Stomach smooth muscle (tissue), 2 donors: ENCODE results near the gene LRRC18.

Experiments used
- H3K27ac ChIP-seq: one replicate; pipeline ENCODE4 v1.7.0; 2013; ENCODE audit warnings: mild to moderate bottlenecking, low read length, inconsistent platforms
- H3K27me3 ChIP-seq, 2 donors: one replicate each; pipeline ENCODE4 v1.7.0; 2013; ENCODE audit warnings: low read length in 2 of 2; ENCODE audit not compliant: insufficient read depth in 2 of 2, control insufficient read depth in 1 of 2
- H3K36me3 ChIP-seq, 2 donors: one replicate each; pipeline ENCODE4 v1.7.0; 2013; ENCODE audit warnings: low read length in 2 of 2; ENCODE audit not compliant: control insufficient read depth in 2 of 2, insufficient read depth in 2 of 2
- H3K4me1 ChIP-seq: one replicate; pipeline ENCODE4 v1.7.0; 2013; ENCODE audit warnings: low read length; ENCODE audit not compliant: control insufficient read depth, insufficient read depth
- H3K4me3 ChIP-seq, 2 donors: one replicate each; pipeline ENCODE4 v1.7.0; 2013; ENCODE audit warnings: low read length in 2 of 2
- H3K9ac ChIP-seq, 2 donors: one replicate each; pipeline ENCODE4 v1.7.0; 2013; ENCODE audit warnings: low read length in 2 of 2, mild to moderate bottlenecking in 1 of 2
- H3K9me3 ChIP-seq, 2 donors: one replicate each; pipeline ENCODE4 v1.7.0; 2013; ENCODE audit warnings: low read length in 2 of 2; ENCODE audit not compliant: control insufficient read depth in 2 of 2
- donor health status: healthy.
- donor health status: Pancreatic carcinoma.

LRRC18 gene

GRCh38 chr10:48939790-48940325 is at the start of gene LRRC18:
TSS of gene LRRC18 (minus strand) at chr10:48939840. CDS start at chr10:48914155, 25,685 bp downstream.
- Histone ChIP-seq H3K4me3 (no peak within 1 kb of the TSS), H3K9ac (no peak within 1 kb of the TSS), H3K27ac (no peak within 1 kb of the TSS), H3K36me3 (no peaks in the 10 kb centered on the region), H3K4me1 (no peaks in the 10 kb centered on the region), H3K27me3 (no peaks in the 10 kb centered on the region), H3K9me3 (no peaks in the 10 kb centered on the region)

GRCh38 chr10:48985621-48986158 is 46.0 kb upstream of the LRRC18 start:
- no peaks in the 10 kb centered on the region for H3K27me3 ChIP-seq
- no peak overlapping the region for H3K9ac ChIP-seq

GRCh38 chr10:48983648-48984351 is 44.2 kb upstream of the LRRC18 start:
- Histone ChIP-seq H3K9me3 (no peaks in the 10 kb centered on the region), H3K27ac (no peak overlapping the region), H3K4me3 (no peak overlapping the region), H3K9ac (no peak overlapping the region), H3K36me3 (no peaks in the 10 kb centered on the region), H3K4me1 (no peaks in the 10 kb centered on the region), H3K27me3 (no peaks in the 10 kb centered on the region)

More at GRCh38 chr10:48985621-48986158, 46.0 kb upstream of the LRRC18 start:
- Histone ChIP-seq H3K9me3 (no peaks in the 10 kb centered on the region), H3K4me1 (no peaks in the 10 kb centered on the region), H3K36me3 (no peaks in the 10 kb centered on the region), H3K4me3 (no peak overlapping the region), H3K27ac (no peak overlapping the region)

- H3K27me3 ChIP-seq = no peaks in the 10 kb centered on the region
- H3K9ac ChIP-seq = no peak overlapping the region
- no peaks in the 10 kb centered on the region for H3K9me3 ChIP-seq
- no peak overlapping the region for H3K4me3 ChIP-seq
- H3K4me1 ChIP-seq = no peaks in the 10 kb centered on the region
- H3K36me3 ChIP-seq = no peaks in the 10 kb centered on the region
- H3K27ac ChIP-seq = no peak overlapping the region
Measured at GRCh38 chr10:48982584-48982983, 42.9 kb upstream of the LRRC18 start.

GRCh38 chr10:48981310-48981907 is 41.8 kb upstream of the LRRC18 start:
- no peaks in the 10 kb centered on the region for H3K9me3 ChIP-seq
- no peak overlapping the region for H3K9ac ChIP-seq
- no peaks in the 10 kb centered on the region for H3K4me1 ChIP-seq
- H3K27ac ChIP-seq = no peak overlapping the region
- H3K36me3 ChIP-seq = no peaks in the 10 kb centered on the region
- no peak overlapping the region for H3K4me3 ChIP-seq
- H3K27me3 ChIP-seq = no peaks in the 10 kb centered on the region

GRCh38 chr10:48978318-48978717 is 38.7 kb upstream of the LRRC18 start:
- no peak overlapping the region for H3K27ac ChIP-seq
- no peaks in the 10 kb centered on the region for H3K4me1 ChIP-seq
- H3K27me3 ChIP-seq = peaks cover 0 to under 1% of the 10 kb centered on the region in 2 donors
- H3K9me3 ChIP-seq = no peaks in the 10 kb centered on the region
- no peaks in the 10 kb centered on the region for H3K36me3 ChIP-seq
- H3K4me3 ChIP-seq = no peak overlapping the region
- H3K9ac ChIP-seq = no peak overlapping the region

GRCh38 chr10:48976196-48976595 is 36.6 kb upstream of the LRRC18 start:
- H3K9ac ChIP-seq = no peak overlapping the region
- no peak overlapping the region for H3K4me3 ChIP-seq
- H3K27ac ChIP-seq = no peak overlapping the region
- H3K9me3 ChIP-seq = no peaks in the 10 kb centered on the region
- H3K36me3 ChIP-seq = no peaks in the 10 kb centered on the region
- H3K4me1 ChIP-seq = no peaks in the 10 kb centered on the region
- H3K27me3 ChIP-seq = peaks cover 0 to 3% of the 10 kb centered on the region in 2 donors

- Histone ChIP-seq H3K27me3 (peaks cover 0 to 3% of the 10 kb centered on the region in 2 donors), H3K36me3 (no peaks in the 10 kb centered on the region), H3K9me3 (no peaks in the 10 kb centered on the region), H3K4me1 (no peaks in the 10 kb centered on the region), H3K4me3 (no peak overlapping the region), H3K27ac (no peak overlapping the region), H3K9ac (no peak overlapping the region)
Measured at GRCh38 chr10:48974510-48975156, 35.0 kb upstream of the LRRC18 start.

GRCh38 chr10:48973065-48973464 is 33.4 kb upstream of the LRRC18 start:
- Histone ChIP-seq H3K36me3 (no peaks in the 10 kb centered on the region), H3K4me3 (no peak overlapping the region)

GRCh38 chr10:48970654-48971053 is 31.0 kb upstream of the LRRC18 start:
- H3K4me1 ChIP-seq = no peaks in the 10 kb centered on the region
- H3K9me3 ChIP-seq = no peaks in the 10 kb centered on the region
- H3K27me3 ChIP-seq = peaks cover 3 to 4% of the 10 kb centered on the region in 2 donors
- H3K9ac ChIP-seq = no peak overlapping the region
- no peak overlapping the region for H3K4me3 ChIP-seq
- H3K36me3 ChIP-seq = no peaks in the 10 kb centered on the region
- H3K27ac ChIP-seq = no peak overlapping the region

More at GRCh38 chr10:48973065-48973464, 33.4 kb upstream of the LRRC18 start:
- Histone ChIP-seq H3K4me1 (no peaks in the 10 kb centered on the region), H3K27ac (no peak overlapping the region), H3K9ac (no peak overlapping the region), H3K9me3 (no peaks in the 10 kb centered on the region), H3K27me3 (peaks cover 3 to 4% of the 10 kb centered on the region in 2 donors)
